Muscle of leg (tissue), 11 donors: ENCODE data around the gene RIN2. TPM values are rescaled to one million over a fixed set of nuclear protein-coding genes. Genes with fewer than 3 reads are reported as not detected.
A peak's percentile ranks its signal among the peaks of the same experiment; 100 is the strongest.
"Not testable (repeated sequence)": the region's sequence is repeated elsewhere in the genome, so short reads cannot be mapped to it uniquely, and the experiment has no call there.

Experiments used
- DNase-seq: peaks from one replicate; pipeline ENCODE4 v3.0.0; 2013
- H3K27ac ChIP-seq: one replicate; pipeline ENCODE4 v1.5.1; 2013; ENCODE audit warnings: mild to moderate bottlenecking, low read length, control low read depth
- H3K27me3 ChIP-seq: one replicate; pipeline ENCODE4 v1.6.1; 2013; ENCODE audit warnings: low read length; ENCODE audit not compliant: control insufficient read depth, insufficient read depth
- H3K36me3 ChIP-seq: one replicate; pipeline ENCODE4 v1.6.1; 2013; ENCODE audit warnings: low read length; ENCODE audit not compliant: control insufficient read depth, insufficient read depth
- H3K4me1 ChIP-seq: one replicate; pipeline ENCODE4 v1.6.1; 2013; ENCODE audit warnings: low read length; ENCODE audit not compliant: control insufficient read depth, insufficient read depth
- H3K4me3 ChIP-seq: one replicate; pipeline ENCODE4 v1.5.1; 2013; ENCODE audit warnings: low read length, control low read depth
- H3K9me3 ChIP-seq: replicated peaks from 2 replicates; pipeline ENCODE4 v1.6.1; 2013; ENCODE audit warnings: low read depth, low read length; ENCODE audit not compliant: control insufficient read depth
- WGBS: methylation state at CpG from one replicate; pipeline ENCODE4 v1.1.5; 2013; ENCODE audit warnings: missing lambda C conversion rate; ENCODE audit not compliant: insufficient coverage; 5-methylcytosine and 5-hydroxymethylcytosine counted together
- polyA plus RNA-seq, 8 donors: library from polyadenylated mRNA; unstranded; fragments of 120-200 nt; gene quantifications; one replicate each; pipeline versions ENCODE4 v1.2.1 to v1.2.3, GENCODE V29; 2013; ENCODE audit warnings: inconsistent platforms in 1 of 8, low replicate concordance in 1 of 8; ENCODE audit not compliant: insufficient read length in 8 of 8, insufficient read depth in 1 of 8
- total RNA-seq: library from RNA; stranded (reverse); fragments of 120-200 nt; gene quantifications from one replicate; pipeline ENCODE4 v1.2.4, GENCODE V29; 2013

RIN2 gene
- total and polyA plus RNA-seq, 9 donors = 19.8 to 30.8 (median 24.3) TPM

DNA sequence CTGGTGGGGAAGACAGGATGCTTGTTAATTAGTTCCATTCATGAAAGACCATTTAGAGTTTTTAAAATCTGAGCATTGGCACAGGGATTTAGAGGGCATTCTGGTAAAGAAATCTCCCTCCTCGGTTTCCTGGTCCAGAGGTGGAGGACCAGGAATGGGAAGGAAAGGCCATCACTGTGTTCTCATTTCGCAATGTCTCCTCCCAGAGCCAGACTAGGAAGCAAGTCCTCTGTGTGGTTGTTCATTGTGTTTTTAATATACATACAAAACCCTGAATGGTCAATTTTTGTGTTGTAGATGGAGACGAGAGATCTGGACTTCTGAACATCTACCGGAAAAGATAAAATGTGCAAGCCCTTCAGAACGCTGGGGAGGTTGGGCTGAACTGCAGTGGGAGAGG is 41.3 kb downstream of the RIN2 start:
- Histone ChIP-seq H3K27ac (no peak overlapping the region), H3K36me3 (peaks cover 22% of the 10 kb centered on the region), H3K9me3 (no peaks in the 10 kb centered on the region), H3K4me3 (no peak overlapping the region), H3K27me3 (no peaks in the 10 kb centered on the region), H3K4me1 (no peaks in the 10 kb centered on the region)
- 96% methylated on average over 3 of the region's 5 CpGs for WGBS
- no peak for DNase-seq

DNA sequence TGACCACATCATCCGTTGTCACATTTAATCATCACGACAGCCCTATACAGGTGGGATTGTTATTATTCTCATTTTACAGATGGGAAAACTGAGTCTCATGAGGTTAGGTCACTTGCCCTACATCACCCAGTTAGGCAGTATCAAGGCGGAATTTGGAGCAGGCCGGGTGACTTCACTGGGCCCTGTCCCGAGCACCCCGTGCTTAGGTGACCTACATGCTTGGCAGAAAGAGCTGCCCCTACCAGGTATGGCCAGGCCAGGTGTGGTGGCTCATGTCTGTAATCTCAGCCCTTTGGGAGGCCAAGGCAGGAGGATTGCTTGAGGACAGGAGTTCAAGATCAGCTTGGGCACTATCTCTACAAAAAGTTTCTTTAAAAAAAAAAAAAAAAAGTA is 44.0 kb downstream of the RIN2 start:
- H3K9me3 ChIP-seq = no peaks in the 10 kb centered on the region
- peaks cover 6% of the 10 kb centered on the region for H3K4me1 ChIP-seq
- no peaks in the 10 kb centered on the region for H3K27me3 ChIP-seq
- WGBS = 92% methylated on average over 4 of the region's 6 CpGs
- no peak overlapping the region for H3K27ac ChIP-seq
- H3K4me3 ChIP-seq = no peak overlapping the region
- peaks cover 26% of the 10 kb centered on the region for H3K36me3 ChIP-seq
- DNase-seq = no peak

DNA sequence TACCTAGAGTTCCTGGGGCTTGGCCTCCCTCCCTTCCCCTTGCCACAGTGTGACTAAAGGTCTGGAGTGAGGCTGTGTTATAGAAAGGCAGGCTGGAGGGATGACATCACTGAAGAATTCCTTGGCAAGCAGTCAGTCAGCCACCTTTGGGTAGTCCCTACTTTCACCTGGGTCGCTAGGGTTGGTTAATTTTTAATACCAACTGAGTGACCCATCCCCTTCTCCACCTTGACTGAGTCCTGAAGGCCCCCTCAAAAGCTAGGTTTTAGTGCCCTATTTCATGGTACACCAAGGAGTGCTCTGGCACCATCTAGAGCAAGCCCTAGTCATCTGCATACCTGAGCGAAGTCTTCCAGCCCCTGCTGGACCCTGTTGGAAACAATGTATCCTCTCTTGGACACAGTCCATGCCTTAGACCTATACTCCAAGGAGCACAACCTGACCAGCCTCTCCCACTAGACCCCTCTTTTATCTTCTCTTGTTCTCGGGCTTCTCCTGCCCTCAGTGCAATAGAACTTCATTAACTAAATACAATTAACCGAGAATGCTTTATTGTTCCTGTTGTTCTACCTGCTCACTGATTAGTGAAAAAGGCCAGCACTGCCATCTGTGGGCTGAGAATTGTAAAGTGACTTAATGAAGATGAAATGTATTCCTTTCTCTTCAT is 44.6 kb downstream of the RIN2 start:
- Histone ChIP-seq H3K4me1 (peaks cover 7% of the 10 kb centered on the region), H3K9me3 (no peaks in the 10 kb centered on the region), H3K27ac (no peak overlapping the region), H3K27me3 (no peaks in the 10 kb centered on the region), H3K36me3 (peaks cover 26% of the 10 kb centered on the region), H3K4me3 (no peak overlapping the region)
- DNase-seq = no peak
- 95% methylated on average over 1 of the region's 4 CpGs for WGBS

DNA sequence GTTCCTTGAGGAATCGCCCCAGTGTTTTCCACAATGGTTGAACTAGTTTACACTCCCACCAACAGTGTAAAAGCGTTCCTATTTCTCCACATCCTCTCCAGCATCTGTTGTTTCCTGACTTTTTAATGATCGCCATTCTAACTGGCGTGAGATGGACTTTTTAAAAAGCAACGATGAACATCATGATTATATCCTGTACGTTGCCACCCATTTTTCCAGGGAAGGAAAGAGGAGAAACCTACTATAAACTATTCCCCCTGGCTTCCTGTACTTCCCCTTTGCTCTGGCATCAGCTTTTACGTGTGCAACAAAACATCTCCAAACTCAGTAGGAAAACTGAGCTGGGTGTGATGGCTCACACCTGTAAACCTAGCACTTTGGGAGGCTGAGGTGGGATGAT is 48.2 kb downstream of the RIN2 start:
- Histone ChIP-seq H3K36me3 (peaks cover 22% of the 10 kb centered on the region), H3K4me1 (peaks cover 13% of the 10 kb centered on the region)
- 92% methylated on average over 2 of the region's 7 CpGs for WGBS
- H3K27me3 ChIP-seq, H3K4me3 ChIP-seq, DNase-seq, H3K27ac ChIP-seq, H3K9me3 ChIP-seq: not testable (repeated sequence)

DNA sequence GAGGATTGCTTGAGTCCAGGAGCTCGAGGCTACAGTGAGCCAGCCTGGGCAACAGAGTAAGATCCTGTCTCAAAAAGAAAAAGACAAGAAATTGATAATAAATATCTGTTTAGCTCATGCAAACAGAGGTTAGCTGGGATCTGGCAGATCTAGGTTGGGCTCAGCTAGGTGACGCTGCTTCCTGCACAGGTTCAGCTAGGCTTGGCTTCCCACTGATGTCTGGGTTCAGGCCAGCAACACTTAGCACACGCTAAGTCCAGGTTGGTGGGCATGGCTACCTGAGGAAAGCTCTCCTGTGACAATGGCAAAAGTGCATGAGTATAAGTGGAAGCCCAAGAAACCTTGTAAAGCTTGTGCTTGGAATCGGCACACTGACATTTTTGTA is 48.7 kb downstream of the RIN2 start:
- peak overlapping the region; percentile 59 for H3K27ac ChIP-seq
- H3K36me3 ChIP-seq = peaks cover 24% of the 10 kb centered on the region
- no peak overlapping the region for H3K4me3 ChIP-seq
- H3K9me3 ChIP-seq = no peaks in the 10 kb centered on the region
- H3K4me1 ChIP-seq = peaks cover 13% of the 10 kb centered on the region
- H3K27me3 ChIP-seq = no peaks in the 10 kb centered on the region
- WGBS = 78% methylated on average over 3 of the region's 4 CpGs
- no peak for DNase-seq

DNA sequence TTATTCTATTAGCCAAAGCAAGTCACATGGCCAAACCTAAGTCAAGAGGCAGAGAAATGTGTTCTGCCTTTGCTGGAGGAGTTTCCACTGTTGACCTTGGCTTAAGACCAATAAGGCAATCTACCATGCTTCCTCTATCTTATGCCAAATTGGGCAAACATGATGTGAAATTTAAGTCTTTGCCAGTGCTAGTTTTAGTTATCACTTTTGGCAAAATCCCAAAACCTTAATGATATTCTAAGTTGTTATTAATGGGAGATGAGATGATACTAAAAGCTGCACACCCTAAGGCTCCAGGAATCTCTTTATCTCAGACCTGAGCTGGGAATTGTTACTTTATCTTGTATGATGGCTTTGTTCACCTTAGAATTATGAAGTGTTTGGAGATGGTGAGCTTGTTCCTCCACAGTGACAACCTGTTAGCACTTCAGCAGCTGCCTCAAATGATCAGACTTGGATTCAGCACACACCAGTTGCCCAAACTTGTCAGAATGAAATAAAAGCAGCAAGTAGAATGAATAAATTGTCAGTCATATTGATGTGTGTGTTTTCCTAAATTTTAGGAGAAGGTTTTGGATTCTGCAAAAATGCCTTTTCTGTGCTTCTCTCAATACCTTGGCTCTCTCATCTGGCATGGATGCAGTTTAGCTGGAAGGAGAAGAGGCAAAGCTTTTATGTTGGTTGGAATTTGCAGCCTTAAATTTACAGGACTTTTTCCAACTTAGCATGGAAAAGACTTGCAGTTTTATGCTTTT is 49.3 kb downstream of the RIN2 start:
- Histone ChIP-seq H3K9me3 (no peaks in the 10 kb centered on the region), H3K36me3 (peaks cover 23% of the 10 kb centered on the region), H3K27ac (peak overlapping the region; percentile 59), H3K4me1 (peaks cover 13% of the 10 kb centered on the region), H3K27me3 (no peaks in the 10 kb centered on the region), H3K4me3 (no peak overlapping the region)
- peak; percentile 94 for DNase-seq
